Colonic mucosa (tissue), 4 donors: ENCODE results near the gene EPB41L4A. TPM values are rescaled to one million over a fixed set of nuclear protein-coding genes. Genes with fewer than 3 reads are reported as not detected.

ENCODE experiments used
- DNase-seq: peaks from one replicate; pipeline ENCODE4 v3.0.0-alpha.2; 2020
- H3K27ac ChIP-seq: fragments of 200-600 bp; one replicate; pipeline ENCODE4 v1.8.0; 2021
- H3K27me3 ChIP-seq: fragments of 200-600 bp; one replicate; pipeline ENCODE4 v1.8.0; 2021
- H3K36me3 ChIP-seq: fragments of 200-600 bp; one replicate; pipeline ENCODE4 v1.8.0; 2021
- H3K4me1 ChIP-seq: fragments of 200-600 bp; one replicate; pipeline ENCODE4 v1.8.0; 2021; ENCODE audit warnings: mild to moderate bottlenecking
- H3K4me3 ChIP-seq: fragments of 200-600 bp; one replicate; pipeline ENCODE4 v1.8.0; 2021
- H3K9ac ChIP-seq, 2 donors: one replicate each; pipeline ENCODE4 v1.7.0; 2013; ENCODE audit warnings: control low read depth in 2 of 2, low read depth in 2 of 2, low read length in 2 of 2
- H3K9me3 ChIP-seq: fragments of 200-600 bp; one replicate; pipeline ENCODE4 v1.8.0; 2021
- CTCF ChIP-seq: fragments of 200-600 bp; IDR thresholded peaks from one replicate; pipeline ENCODE4 v1.8.0; 2022; ENCODE audit warnings: antibody characterized with exemption, mild to moderate bottlenecking
- intact Hi-C: fragments of 100-400 bp; cut with DNase I; formaldehyde crosslinking; loops from one replicate; pipeline ENCODE4 v1.14.1; 2022
- total RNA-seq, 2 donors: library from RNA; stranded (reverse); fragmentation: NEBNext Ultra II Directional in 1 of 2; extraction: Animal tissue kit (Norgen Biotek cat#: 25700) in 1 of 2; gene quantifications; one replicate each; pipeline ENCODE4 v1.2.1, GENCODE V29; 2021
- donor health status: healthy.
- donor health status: DM: no; HTN: no; CAD: no.
- donor health status: DM: no; HTN: no; CAD: no.

Gene EPB41L4A
- total RNA-seq, 2 donors from 2014 or later, result 10.1 to 18.0 TPM

DNA sequence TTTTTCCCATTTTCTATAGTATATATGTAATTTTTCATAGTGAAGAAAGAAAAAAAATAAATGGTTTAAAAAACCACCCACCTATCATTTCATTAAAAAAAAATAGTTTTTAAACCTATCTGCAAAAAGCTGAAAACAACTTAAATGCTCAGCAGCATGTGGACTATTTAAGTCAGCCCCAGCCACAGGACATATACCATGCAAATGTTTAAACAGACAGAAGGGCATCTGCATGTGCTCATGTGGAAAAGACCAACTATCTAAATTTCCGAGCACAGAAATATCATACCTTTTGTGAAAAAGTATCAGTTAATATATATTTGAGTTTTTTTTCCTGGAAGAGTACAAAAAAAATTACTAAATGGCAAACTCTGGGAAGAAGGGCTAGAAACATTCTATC, 143.4 kb downstream of the EPB41L4A start:
- TF ChIP-seq CTCF, result no peak
- Histone ChIP-seq H3K9ac (no peak overlapping the region), H3K9me3 (no peaks in the 10 kb centered on the region), H3K27ac (no peak overlapping the region), H3K27me3 (no peaks in the 10 kb centered on the region), H3K4me1 (no peaks in the 10 kb centered on the region), H3K36me3 (no peaks in the 10 kb centered on the region), H3K4me3 (no peak overlapping the region)
- no peak for DNase-seq
- intact Hi-C loops, result no loop called here

DNA sequence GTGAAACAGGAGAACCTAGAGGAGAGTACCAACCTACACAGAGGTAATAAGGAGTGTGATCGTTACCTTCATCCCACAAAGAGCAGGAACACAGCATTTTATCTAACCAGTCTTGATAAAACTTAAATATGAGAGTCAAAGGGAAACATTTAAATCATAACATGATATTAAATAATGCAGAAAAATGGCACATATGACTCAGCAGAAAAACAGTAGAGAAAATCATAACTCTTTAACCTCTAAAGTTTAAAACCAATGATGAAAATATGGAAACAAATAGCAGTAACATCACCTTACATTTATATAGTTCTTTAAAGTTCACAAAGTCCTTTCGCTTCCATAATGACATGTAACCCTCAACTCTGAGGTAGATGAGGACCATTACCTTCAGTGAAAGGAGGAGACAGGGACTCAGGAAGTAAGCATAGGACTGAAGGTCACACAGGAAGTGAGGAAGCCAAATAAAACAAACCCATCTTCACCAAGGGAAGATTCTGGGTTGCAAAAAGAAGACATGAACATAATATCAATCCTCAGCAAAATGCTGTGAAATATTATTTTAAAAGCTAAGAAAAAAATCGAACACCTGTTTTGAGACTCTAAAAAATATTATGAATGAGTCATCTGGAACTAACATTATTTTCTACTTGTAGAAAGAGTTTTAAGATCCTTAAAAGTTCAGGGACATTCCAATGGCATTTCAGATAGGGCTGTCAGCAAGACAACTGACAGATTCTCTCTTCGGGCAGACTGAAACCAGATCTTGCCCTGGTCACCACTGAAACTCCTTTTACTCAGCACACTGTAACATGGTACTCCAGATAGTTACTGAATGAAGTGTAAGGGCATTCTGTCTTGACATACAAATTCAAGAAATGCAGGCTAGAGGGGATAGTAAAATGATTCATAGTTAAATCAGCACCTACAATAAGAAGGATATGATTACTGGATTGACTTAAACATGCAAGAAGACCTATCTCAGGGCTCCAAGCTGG, 148.5 kb downstream of the EPB41L4A start:
- Histone ChIP-seq H3K27ac (no peak overlapping the region), H3K36me3 (no peaks in the 10 kb centered on the region), H3K4me3 (no peak overlapping the region), H3K4me1 (no peaks in the 10 kb centered on the region), H3K9ac (no peak overlapping the region), H3K27me3 (no peaks in the 10 kb centered on the region), H3K9me3 (no peaks in the 10 kb centered on the region)
- DNase-seq, result no peak
- intact Hi-C loops, result no loop called here
- no peak for TF ChIP-seq CTCF

- intact Hi-C loops, result no loop called here
- no peaks in the 10 kb centered on the region for H3K27me3 ChIP-seq
- H3K36me3 ChIP-seq, result no peaks in the 10 kb centered on the region
- no peak overlapping the region for H3K27ac ChIP-seq
- H3K9me3 ChIP-seq, result no peaks in the 10 kb centered on the region
- no peak overlapping the region for H3K4me3 ChIP-seq
- DNase-seq, result no peak
- no peaks in the 10 kb centered on the region for H3K4me1 ChIP-seq
- no peak overlapping the region for H3K9ac ChIP-seq
- TF ChIP-seq CTCF, result no peak
Observed at GRCh38 chr5:112267231-112267630, 151.8 kb downstream of the EPB41L4A start.

DNA sequence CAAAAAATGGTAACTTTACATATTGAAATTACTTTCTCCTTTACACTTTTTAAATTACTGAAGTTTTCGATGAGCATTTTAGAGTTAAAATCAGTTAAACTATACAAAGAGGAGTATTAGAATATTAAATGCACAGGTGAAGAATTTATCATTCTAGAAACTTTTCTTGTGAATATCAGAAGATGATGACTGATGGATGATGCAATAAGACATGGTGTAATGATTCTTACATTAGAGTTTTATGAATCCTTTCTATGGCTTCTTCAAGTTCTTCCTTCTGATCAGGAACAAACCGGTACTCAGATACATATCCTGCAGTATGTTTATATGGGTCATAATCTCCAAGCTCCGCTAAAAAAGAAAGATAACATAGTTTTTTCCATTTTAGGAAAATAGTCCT, 154.4 kb downstream of the EPB41L4A start:
- no peak for DNase-seq
- no peak overlapping the region for H3K27ac ChIP-seq
- H3K9ac ChIP-seq, result no peak overlapping the region
- H3K9me3 ChIP-seq, result no peaks in the 10 kb centered on the region
- TF ChIP-seq CTCF, result no peak
- H3K36me3 ChIP-seq, result no peaks in the 10 kb centered on the region
- intact Hi-C loops, result no loop called here
- H3K4me1 ChIP-seq, result no peaks in the 10 kb centered on the region
- no peaks in the 10 kb centered on the region for H3K27me3 ChIP-seq
- H3K4me3 ChIP-seq, result no peak overlapping the region

GRCh38 chr5:112264151-112264550, 154.9 kb downstream of the EPB41L4A start:
- no peaks in the 10 kb centered on the region for H3K9me3 ChIP-seq
- no peak overlapping the region for H3K4me3 ChIP-seq
- TF ChIP-seq CTCF, result no peak
- no peaks in the 10 kb centered on the region for H3K36me3 ChIP-seq
- intact Hi-C loops, result no loop called here
- no peaks in the 10 kb centered on the region for H3K4me1 ChIP-seq
- H3K27ac ChIP-seq, result no peak overlapping the region
- H3K9ac ChIP-seq, result no peak overlapping the region
- H3K27me3 ChIP-seq, result no peaks in the 10 kb centered on the region
- DNase-seq, result no peak
